Activated effector memory CD4-positive, alpha-beta T cell treated with Interleukin-2 at 50 U/mL for 16 hours (primary cell): ENCODE measurements around the gene COL15A1.

ENCODE experiments used
- DNase-seq: peaks from one replicate; pipeline ENCODE4 v3.0.0-alpha.2; 2020

COL15A1 gene

DNA sequence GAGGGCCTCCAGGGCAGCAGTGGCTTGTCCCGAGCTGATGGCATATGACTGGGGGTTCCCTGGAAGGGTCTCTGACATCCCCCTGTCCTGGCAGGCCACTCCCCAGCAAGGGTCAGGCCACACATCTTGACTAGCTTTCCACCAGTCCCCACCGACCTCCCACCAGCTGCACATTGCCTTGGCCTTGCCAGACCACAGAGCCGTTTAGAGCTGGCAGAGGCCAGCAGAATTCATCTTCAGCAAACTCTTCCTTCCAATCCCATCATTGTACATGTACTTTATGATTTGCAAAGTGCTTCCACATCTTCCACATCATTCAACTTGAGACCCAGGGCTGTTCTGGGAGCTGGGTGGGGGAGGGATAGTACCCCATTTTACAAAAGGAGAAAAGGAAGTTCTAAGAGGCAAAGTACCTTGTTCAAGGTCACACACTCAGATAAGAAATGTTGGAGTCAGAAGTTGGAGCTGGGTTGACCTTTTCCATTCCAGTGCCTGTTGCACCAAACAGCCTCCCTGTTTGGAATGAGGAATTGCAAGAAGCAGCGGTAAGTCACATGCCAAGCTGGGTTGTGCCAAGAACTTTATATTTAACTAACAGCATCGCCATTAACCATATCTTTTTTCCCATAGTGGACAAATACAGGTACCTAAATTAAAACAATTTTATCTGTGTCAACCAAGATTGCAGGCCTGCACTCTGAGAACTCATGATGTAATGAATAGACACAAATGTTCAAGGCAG, 25.8 kb upstream of the COL15A1 start:
- no peak for DNase-seq

DNA sequence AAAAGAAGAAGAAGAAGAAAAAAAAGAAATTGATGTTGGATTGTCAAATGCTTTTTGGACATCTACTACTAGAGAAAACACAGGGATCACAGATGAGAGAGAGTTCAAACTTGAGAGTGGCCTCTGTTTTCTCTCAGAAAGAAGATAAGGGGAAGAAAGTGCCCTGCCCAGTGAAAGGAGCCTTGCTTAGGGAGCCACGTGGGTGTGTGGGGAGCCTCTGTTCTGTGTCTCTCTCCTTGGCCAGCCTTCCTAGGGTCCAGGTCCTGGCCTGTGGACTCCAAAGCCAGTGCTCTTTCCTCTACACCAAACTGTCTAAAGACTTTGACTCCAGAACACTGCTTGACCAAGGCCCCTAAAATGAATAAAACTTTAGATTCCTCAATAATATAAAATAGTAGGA, 22.0 kb upstream of the COL15A1 start:
- no peak for DNase-seq

DNA sequence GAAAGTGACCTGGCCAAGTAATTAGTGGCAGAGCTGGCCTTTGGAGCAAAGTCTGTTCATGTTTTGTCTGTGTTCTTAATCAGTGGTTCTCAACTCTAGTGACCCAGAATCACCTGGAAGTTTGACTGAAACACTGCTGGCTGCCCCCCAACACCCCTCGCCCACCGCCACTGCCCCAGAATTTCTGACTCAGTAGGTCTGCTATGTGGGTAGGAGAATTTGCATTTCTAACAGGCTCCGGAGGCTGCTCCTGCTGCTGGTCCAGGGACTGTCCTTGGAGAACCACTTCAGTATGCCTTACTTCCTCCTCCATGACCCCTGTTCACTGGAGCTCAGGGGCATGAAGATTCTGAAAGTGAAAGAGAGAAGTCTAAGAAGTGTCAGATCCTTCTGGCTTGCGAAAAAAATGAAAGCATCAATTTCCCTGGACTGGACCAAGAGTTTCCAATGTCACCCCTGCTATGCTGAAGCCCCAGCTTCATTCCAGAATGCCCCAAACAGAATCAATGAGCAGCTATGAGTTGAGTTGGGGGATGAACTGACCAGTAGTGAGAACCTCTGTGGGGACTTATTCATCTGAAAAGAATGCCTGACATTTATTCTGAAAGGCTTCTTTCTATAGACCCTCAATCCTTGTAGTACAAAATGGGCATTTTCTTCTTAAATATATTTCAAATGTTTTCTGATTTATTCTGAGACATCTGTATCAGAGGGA, 20.8 kb upstream of the COL15A1 start:
- DNase-seq = no peak

DNA sequence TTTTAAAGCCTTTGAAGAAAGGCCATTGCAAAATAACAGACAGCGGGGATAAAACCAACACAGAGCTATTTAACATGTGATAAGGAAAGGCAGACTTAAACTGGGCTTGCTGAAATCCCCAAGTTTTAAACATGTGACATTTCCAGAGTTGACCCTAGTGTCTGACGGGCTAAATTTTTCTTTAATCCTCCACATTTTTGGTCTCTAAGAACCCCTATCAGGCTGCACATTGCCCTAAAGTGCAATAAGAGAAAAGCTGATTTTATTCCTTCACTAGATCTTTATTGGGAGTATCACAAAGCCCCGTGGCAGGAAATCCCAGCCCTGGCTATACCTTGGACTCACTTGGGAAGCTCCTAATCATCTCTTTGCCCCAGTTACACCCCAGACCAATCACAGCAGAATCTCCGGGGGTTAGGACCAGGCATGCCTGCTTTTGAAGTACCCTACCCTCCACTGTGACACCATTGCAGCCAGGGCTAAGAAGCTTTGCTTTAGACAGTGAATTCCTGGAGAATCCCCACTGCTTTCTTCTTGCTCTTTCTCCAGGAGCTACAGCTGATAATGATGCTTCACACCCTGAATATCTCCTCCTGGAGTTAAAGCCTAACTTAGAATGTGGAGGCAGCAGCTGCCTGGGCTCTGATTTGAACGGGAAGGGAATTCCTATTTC, 20.1 kb upstream of the COL15A1 start:
- DNase-seq = no peak

DNA sequence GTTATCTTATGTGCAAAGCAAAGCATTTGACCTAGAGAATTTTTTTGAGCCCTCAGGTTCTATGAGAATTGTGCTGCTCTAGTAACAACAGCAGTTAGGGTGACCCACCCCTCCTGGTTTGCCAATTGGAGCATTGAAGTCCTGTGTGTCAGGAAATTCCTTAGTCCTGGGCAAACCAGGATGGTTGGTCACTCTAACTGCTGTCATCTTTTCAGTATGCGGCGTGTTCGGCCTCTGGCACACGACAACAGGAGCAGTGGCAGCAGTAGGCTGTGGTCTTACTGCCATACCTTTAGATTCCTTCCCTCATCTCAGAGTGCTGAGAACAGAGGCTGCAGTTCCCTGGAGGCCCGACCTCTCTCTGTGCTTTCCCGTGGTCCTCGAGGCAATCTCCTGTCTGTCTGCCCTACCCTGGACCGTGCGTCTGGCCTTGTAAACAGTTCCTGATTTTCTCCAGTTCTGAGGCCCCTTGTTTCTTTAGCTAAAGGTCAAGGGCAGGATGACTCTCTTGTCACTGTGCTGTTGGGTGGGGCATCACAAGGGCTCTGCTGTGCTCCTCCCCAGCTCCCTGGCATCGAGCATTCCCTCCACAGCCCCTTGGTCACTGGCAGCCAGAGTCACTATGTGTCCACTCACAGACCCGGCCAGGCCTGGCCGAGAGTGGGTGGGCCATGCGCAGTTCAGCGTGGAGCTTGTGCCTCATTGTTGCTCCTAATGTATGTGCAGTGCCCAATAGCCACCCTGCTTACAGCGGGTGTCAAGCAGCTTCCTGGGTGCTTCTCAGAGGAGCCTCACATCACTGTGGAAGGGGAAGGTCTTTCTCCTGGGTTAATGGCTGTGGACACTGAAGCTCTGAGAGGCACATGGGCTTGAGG, 18.5 kb upstream of the COL15A1 start:
- DNase-seq = no peak

DNA sequence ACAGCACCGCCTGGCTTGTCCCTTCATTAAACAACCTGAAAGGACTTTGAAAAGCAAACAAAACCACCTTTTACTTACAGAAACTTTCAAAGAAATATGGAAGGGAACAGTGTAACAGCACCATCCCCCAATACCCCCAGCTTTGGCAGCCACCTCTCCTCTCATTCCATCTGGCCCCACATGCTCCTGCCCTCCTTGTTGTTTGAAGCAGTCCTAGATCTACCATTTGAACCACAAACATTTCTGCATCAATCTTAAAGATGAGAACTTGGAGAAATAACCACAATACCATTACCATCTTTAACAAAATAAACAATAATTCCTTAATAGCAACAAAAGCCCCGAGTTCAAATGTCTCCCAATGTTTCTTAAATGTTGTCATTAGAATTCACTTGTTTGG, 17.8 kb upstream of the COL15A1 start:
- DNase-seq = no peak

DNA sequence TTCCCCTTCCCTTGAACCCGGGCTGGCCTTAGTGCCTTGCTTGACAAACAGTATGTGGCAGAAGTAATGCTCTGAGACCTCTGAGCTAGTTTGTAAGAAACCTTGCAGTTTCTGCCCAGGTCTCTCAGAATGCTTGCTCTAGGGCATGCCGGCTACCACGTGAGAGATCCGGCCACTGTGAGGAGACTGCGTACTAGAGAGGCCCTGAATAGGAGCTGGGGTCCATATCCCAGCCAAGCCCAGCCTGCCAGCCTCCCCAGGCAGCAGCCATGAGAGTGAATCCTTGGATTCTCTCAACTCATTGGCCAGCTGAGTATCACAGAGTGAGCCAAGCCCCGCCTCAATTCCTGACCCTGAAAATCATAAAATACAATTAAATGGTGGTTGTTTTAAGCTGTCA, 16.0 kb upstream of the COL15A1 start:
- DNase-seq = no peak

DNA sequence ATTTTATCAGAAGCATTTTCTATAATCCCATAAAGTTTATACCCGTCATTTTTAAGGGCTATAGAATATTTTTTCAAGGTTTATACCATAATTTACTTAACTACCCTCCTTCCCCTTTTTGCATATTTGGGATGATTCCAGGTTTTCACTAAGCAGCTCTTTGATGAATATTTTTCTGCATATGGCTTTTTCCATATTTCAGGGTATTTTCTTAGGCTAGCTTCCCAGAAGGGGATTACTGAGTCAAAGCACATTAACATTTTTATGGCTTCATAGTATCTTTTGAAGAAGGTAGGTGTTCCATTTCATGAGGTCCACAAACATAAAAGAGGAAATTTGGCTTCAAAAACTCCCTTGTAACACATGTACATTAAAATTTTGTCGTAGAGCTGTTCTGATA, 14.6 kb upstream of the COL15A1 start:
- DNase-seq = no peak

DNA sequence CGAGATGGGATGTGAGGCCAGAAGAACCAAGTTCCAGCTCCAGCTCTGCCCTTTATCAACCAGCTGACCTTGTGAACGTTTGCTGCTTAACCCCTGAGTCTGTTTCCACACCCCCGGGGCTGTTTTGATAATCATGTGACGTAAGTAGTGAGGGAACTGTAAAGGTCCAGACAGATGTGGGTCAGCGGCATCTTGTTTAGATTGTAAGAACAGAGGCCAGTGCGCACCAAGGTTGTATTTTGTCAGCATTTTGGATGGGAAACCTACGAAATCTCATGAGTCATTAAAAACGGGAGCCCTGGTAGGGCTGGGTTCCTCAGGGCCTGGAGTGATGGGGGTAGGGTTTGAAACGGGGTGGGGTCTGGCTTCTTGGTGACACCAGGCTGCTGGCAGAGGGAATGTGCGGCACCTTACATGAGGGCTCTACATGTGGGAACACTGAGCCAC, 13.8 kb upstream of the COL15A1 start:
- no peak for DNase-seq

DNA sequence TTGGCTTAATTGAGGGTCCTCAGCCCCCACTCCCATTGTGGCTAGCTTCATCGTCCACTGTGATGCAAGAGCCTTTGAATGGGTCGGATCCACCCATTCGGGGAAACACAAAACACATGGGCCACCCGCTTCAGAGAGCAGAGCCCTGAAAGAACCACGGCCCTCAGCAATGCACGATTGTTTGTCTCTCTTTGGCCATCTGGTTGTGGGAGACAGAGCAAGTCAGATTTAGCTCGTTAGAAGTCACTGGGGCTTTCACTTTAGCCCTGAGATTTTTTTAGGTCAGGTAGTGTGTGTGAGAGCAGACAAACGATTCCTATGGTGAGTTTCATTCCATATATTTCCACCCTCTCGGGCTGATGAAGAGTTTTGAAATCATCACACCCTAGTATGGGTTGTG, 12.9 kb upstream of the COL15A1 start:
- DNase-seq = no peak

DNA sequence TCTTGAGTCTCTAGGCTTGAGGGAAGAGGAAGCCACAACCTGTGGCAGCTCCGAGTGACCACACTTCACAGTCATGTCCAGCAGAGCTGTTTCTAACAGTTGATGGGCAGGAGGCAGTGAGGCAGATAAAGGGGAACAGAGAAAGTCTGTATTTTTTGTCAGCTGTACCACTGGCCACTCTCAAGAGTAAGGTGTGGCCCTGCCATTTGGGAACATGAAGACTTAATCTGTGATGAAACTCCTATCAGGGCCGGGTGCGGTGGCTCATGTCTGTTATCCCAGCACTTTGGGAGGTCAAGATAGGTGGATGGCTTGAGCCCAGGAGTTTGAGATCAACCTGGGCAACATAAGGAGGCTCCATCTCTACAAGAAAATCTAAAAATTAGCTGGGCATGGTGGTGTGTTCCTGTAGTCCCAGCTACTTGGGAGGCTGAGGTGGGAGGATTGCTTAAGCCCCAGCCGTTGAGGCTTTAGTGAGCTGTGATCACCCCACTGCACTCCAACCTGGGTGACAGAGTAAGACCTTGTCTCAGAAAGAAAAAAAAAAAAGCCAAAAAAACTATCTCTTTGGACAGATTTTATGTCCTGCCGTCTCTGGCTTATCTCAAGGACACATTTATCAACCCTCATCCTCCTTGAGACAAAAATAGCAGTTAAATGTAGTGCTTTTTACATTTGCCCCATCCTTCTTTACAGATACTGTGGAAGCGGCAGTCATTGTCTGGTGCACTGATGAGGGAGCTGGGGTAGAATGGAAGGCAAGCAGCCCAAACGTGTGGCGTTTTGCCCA, 11.9 kb upstream of the COL15A1 start:
- no peak for DNase-seq

DNA sequence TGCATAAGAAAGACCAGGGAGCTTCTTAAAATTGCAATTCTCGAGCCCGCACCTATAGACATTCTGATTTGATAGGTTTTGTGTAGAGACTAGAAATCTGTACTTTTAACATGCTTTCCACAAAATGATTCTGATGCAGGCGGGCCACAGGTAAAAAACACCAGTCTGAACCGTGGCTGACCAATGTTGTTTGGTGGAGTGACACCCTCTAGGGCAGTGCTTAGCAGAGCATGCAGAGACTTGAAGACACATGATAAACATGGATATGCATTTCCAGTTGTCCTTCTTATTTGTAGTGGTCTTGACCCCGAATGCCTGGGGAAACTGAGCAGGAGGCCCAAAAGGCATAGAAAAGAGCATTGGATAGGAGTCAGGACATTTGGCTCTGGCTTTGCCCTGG, 10.5 kb upstream of the COL15A1 start:
- no peak for DNase-seq

DNA sequence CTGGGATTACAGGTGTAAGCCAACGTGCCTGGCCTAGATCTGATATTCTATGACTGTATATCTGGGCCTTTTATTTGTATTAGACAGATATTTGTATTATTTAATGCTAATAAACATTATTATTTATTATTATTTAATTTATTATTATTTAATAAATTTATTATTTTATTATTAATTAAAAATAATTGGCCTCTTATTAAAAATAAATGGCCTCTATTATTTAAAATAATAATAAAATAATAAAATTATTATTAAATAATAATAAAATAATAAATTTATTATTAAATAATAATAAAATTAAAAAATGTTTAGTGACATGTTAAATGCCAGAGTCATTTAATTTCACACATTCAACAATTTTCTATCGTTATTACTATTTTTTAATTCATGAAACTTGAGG, 9.8 kb upstream of the COL15A1 start:
- no peak for DNase-seq

DNA sequence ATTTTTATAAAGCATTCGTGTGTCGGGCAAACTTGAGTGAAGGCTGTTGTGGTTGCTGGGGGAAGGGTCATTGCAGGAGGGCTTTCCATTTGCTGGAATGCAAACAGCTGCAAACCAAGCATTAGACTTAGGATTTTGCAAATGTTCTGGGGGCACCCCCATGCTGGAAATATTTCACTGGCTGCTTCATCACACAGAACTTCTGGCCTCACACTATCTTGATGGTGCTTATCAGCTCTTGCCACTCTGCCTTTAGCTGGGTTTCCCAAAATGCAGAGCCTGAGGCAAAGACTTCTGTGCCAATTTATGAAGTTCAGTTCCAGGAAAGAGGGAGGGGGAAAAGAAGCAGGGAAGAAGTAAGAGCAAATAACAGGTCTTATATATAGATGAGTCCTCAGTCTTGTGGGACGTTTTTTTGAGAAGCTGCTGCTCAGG, 8.6 kb upstream of the COL15A1 start:
- DNase-seq = no peak

DNA sequence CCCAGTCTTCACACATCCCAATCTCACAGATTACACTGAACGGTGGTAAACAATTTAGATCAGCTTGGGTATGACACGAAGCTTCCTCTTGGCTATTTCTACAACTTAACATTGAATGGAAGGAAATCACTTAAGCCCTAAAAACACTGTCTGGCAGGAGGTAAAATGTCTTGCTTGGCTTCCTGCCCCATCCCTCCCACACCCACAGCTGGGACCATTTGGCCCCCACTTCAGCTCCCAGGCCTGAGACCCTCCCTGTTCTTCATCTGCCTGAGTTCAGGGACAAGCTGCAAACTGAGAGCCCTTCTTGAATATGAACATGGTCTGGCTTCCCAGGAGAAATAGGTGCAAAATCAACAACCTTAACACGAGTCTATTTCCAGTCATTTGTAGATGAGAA, 3.4 kb upstream of the COL15A1 start:
- no peak for DNase-seq

DNA sequence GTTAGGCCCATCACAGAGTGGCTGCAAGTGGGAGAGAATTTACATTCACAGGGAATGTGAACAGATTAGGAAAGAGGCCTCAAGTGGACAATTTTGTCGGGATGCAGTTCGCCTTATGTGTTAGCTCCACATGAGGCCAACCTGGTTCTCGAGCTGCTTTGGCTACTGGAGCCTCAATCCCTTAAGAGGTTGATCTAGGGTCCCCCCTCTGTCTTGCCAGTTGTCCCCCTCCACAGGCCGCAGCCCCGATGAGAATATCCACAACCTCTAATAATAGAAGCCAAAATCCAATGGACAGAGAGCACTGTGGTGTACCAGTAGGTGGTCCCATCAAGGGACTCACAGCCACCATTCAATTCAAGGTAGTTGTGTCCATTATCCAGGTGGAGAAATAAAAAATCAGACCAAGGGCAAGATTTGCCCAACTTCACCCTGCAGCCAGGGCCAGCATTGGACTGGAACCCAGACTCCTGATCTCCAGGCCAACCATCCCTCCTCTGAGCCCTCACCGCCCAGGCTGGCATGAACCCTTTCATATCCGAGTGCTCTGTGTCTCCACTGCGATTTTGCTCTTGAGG, 1.7 kb upstream of the COL15A1 start:
- no peak for DNase-seq

DNA sequence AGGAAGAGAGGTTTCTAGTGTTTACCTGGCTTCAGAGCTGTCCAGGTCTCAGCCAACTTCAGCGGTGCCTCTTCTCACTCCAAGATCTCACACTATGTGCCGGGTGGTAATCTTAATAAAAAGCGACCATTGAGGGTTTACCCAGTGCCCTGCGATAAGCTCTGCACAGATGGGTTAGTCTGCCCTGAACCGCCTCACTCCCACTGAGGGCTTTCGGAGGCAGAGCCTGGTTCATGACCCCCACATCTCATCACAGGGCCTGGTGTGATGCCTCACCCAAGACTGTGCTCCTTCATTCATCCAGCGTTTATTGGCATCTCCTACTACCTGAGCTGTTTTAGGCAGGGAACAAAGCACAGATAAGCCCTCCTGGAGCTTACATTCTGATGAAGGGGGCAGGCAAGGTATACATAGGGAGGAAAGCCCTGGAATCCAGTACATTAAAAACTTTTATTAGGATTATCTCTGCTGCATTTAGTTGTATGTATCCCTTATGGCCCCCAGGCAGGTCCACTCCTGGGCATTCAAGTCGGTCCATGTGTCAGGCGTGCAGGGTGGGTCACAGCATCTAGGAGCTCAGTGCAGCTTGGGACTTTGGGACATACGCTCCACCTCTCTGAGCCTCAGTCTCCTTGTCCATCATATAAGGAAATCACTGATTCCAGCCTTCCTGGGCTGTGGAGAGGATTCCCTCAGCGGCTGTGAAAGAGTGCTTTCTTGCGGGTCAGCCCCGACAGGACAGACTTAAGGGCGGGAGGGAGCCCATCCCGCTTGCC, 613 bp upstream of the COL15A1 start:
- no peak for DNase-seq

DNA sequence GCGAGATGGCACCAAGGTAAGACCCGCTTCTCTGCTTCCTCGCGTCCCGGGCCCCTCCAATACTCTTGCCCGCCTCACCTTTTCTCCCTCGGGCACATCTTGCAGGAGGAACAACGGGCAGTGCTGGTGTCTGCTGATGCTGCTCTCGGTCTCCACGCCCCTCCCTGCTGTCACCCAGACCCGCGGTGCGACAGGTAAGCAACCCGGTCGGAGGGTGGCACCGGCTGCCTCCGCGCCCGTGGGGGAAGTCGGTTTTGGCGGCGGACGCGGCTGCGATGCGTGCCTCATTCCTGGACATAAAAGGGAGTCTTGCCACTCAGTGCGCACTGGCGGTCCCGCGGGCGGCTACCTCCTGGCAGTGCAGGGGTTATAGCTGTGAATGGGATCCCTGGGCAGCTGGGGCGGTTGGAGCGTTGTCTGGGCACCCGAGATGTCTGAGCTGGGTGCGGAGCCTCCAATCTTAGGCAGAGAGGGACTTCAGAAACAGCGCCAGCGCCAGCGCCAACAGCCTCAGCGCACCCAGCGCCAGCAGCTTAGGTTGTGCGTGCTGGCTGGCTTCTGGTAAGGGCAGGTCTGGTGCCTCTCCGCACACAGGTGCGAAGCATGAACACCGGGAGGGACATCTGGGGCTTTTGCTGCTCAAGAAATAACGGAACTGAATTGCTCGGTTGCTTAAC, 488 bp downstream of the COL15A1 start:
- no peak for DNase-seq

DNA sequence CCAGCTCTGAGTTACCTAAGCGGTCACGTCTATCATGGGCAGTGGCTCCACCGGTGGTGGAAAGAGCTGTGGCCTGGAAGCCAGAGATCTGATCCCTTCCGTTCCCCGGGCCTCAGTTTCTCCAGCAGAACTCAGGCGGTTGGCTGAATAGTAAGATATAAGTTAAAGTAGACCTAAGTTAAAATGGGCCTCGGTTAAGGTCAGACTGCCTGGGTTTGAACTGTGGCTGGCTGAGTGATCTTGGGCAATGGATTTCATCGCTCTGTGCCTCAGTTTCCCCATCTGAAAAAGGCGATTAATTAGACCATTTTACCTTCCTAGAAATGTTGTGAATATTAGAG, 997 bp downstream of the COL15A1 start:
- no peak for DNase-seq

DNA sequence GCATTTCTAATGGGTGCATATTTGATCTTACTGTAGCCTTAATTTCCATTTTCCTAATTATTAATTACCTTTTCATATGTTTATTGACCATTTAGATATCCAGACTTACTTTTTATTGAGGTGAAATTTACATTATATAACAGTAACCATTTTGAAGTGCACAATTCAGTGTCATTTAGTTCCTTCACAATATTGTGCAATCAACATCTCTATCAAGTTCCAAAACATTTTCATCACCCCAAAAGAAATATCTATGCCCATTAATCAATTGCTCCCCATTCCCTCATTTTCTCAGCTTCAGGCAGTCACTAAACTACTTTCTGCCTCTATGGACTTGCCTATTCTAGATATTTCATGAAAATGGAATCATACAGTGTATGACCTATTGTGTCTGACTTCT, 5.9 kb downstream of the COL15A1 start:
- no peak for DNase-seq

DNA sequence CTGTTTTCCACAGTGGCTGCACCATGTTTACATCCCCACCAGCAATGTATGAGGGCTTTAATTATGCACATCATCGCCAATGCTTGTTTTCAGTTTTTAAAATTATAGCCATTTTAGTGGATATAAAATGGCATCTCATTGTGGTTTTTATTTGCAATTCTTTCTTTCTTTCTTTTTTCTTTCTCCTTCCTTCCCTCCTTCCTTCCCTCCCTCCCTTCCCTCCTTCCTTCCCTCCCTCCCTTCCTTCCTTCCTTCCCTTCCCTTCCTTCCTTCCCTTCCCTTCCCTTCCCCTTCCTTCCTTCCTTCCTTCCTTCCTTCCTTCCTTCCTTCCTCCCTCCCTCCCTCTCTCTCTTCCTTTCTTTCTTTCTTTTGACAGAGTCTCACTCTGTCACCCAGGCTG, 6.6 kb downstream of the COL15A1 start:
- DNase-seq = no peak
